ENCODE measurements around the gene SAMSN1. TPM values are rescaled to one million over a fixed set of nuclear protein-coding genes. Genes with fewer than 3 reads are reported as not detected.

Gene SAMSN1
- total RNA-seq, 1 donor from 2014 or later: 2.0 TPM

GRCh38 chr21:14584357-14585095 lies 38.4 kb upstream of the SAMSN1 start:
- no peaks in the 10 kb centered on the region for H3K27me3 Mint-ChIP-seq (ENCODE audit: unreplicated experiment)
- H3K27ac Mint-ChIP-seq (ENCODE audit: unreplicated experiment): no peak overlapping the region
- H3K4me3 Mint-ChIP-seq (ENCODE audit: unreplicated experiment): no peak overlapping the region
- no peaks in the 10 kb centered on the region for H3K36me3 Mint-ChIP-seq (ENCODE audit: low read depth, unreplicated experiment)
- no peak for DNase-seq (ENCODE audit: low spot score)
- no peaks in the 10 kb centered on the region for H3K9me3 Mint-ChIP-seq (ENCODE audit: unreplicated experiment)
- no peak for TF ChIP-seq CTCF (IDR thresholded peaks at IDR 0.05; ENCODE audit: unreplicated experiment)
- H3K4me1 Mint-ChIP-seq (ENCODE audit: unreplicated experiment): no peaks in the 10 kb centered on the region

- no peak overlapping the region for H3K27ac Mint-ChIP-seq (ENCODE audit: unreplicated experiment)
- no peaks in the 10 kb centered on the region for H3K36me3 Mint-ChIP-seq (ENCODE audit: low read depth, unreplicated experiment)
- no peaks in the 10 kb centered on the region for H3K4me1 Mint-ChIP-seq (ENCODE audit: unreplicated experiment)
- no peak for TF ChIP-seq CTCF (IDR thresholded peaks at IDR 0.05; ENCODE audit: unreplicated experiment)
- H3K27me3 Mint-ChIP-seq (ENCODE audit: unreplicated experiment): no peaks in the 10 kb centered on the region
- no peak for DNase-seq (ENCODE audit: low spot score)
- no peaks in the 10 kb centered on the region for H3K9me3 Mint-ChIP-seq (ENCODE audit: unreplicated experiment)
- H3K4me3 Mint-ChIP-seq (ENCODE audit: unreplicated experiment): no peak overlapping the region
Observed at GRCh38 chr21:14583629-14584255, 37.6 kb upstream of the SAMSN1 start.

GRCh38 chr21:14582934-14583628 lies 37.0 kb upstream of the SAMSN1 start:
- no peak overlapping the region for H3K4me3 Mint-ChIP-seq (ENCODE audit: unreplicated experiment)
- no peak for DNase-seq (ENCODE audit: low spot score)
- no peak for TF ChIP-seq CTCF (IDR thresholded peaks at IDR 0.05; ENCODE audit: unreplicated experiment)
- H3K4me1 Mint-ChIP-seq (ENCODE audit: unreplicated experiment): no peaks in the 10 kb centered on the region
- H3K9me3 Mint-ChIP-seq (ENCODE audit: unreplicated experiment): no peaks in the 10 kb centered on the region
- H3K27ac Mint-ChIP-seq (ENCODE audit: unreplicated experiment): no peak overlapping the region
- H3K36me3 Mint-ChIP-seq (ENCODE audit: low read depth, unreplicated experiment): no peaks in the 10 kb centered on the region
- H3K27me3 Mint-ChIP-seq (ENCODE audit: unreplicated experiment): no peaks in the 10 kb centered on the region

- H3K4me3 Mint-ChIP-seq (ENCODE audit: unreplicated experiment): no peak overlapping the region
- no peaks in the 10 kb centered on the region for H3K4me1 Mint-ChIP-seq (ENCODE audit: unreplicated experiment)
- no peaks in the 10 kb centered on the region for H3K36me3 Mint-ChIP-seq (ENCODE audit: low read depth, unreplicated experiment)
- no peak for TF ChIP-seq CTCF (IDR thresholded peaks at IDR 0.05; ENCODE audit: unreplicated experiment)
- H3K27ac Mint-ChIP-seq (ENCODE audit: unreplicated experiment): no peak overlapping the region
- DNase-seq (ENCODE audit: low spot score): no peak
- H3K9me3 Mint-ChIP-seq (ENCODE audit: unreplicated experiment): no peaks in the 10 kb centered on the region
- H3K27me3 Mint-ChIP-seq (ENCODE audit: unreplicated experiment): no peaks in the 10 kb centered on the region
Observed at GRCh38 chr21:14581902-14582457, 35.9 kb upstream of the SAMSN1 start.

Measured in endothelial cell (in vitro differentiated cells).